ENCODE data around the gene NLRP6. TPM values are rescaled to one million over a fixed set of nuclear protein-coding genes. Genes with fewer than 3 reads are reported as not detected.
A peak's percentile ranks its signal among the peaks of the same experiment; 100 is the strongest.

Gene NLRP6
- total RNA-seq, 6 experiments from 2014 or later = not detected

DNA sequence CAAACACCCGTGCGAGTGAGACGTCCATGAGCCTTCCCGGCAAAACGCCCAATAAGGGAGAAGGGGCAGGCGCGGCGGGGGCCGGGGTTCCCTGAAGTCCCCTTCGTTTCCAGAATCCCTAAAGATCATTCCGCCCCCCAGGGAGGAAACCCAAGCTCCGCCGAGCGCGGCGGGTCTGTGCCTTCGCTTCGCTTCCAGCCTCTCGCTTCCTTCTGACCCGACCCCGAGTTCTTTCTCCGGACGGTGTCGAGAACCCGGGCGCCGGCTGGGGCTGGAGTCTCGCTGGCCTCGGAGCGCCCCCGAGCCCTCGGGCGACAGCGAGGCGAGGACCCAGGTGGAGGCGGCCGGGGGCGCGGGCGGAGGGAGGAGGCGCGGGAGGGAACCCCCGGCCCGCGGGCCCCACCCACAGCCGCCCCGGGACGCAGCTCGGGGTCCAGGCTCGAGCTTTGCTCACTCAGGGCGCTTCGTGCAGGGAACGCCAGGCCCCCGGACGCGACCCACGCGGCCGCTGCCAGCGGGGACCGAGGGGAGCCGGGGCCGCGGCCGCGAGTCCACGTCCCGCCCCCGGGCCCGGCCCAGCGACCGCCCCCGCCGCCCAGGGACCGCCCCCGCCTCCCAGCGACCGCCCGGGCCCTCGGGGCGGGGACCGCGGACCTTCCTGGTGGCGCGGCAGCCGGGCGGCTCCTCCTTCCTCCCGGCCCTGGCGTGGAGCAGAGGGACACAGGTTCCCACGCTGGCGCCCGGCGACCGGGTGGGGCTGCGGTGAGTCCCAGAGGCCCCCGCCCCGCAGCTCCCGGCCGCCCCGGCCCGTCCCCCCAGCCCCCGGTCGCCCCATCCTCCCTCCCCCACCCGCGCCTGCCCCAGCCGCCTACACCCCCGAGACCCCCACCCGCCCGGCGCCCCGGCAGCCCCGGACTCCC, 10.5 kb downstream of the NLRP6 start, which contains the start of gene PGGHG:
PGGHG (plus strand) TSS at position 649 of the 920 bp plus-strand sequence. CDS start 691 bp downstream, outside the sequence.
- no peak within 1 kb of the TSS for H3K27ac Mint-ChIP-seq
- no peak for DNase-seq
- peak within 1 kb of the TSS; percentile 66 for H3K4me3 Mint-ChIP-seq
- H3K36me3 Mint-ChIP-seq (ENCODE audit: low read depth) = no peaks in the 10 kb centered on the region
- no peaks in the 10 kb centered on the region for H3K9me3 Mint-ChIP-seq
- H3K27me3 Mint-ChIP-seq (ENCODE audit: insufficient read depth) = peaks cover 4% of the 10 kb centered on the region; the same call in 1 of the 2 replicates
- H3K4me1 Mint-ChIP-seq (ENCODE audit: low read depth) = no peaks in the 10 kb centered on the region
- TF ChIP-seq, protein P1, sequence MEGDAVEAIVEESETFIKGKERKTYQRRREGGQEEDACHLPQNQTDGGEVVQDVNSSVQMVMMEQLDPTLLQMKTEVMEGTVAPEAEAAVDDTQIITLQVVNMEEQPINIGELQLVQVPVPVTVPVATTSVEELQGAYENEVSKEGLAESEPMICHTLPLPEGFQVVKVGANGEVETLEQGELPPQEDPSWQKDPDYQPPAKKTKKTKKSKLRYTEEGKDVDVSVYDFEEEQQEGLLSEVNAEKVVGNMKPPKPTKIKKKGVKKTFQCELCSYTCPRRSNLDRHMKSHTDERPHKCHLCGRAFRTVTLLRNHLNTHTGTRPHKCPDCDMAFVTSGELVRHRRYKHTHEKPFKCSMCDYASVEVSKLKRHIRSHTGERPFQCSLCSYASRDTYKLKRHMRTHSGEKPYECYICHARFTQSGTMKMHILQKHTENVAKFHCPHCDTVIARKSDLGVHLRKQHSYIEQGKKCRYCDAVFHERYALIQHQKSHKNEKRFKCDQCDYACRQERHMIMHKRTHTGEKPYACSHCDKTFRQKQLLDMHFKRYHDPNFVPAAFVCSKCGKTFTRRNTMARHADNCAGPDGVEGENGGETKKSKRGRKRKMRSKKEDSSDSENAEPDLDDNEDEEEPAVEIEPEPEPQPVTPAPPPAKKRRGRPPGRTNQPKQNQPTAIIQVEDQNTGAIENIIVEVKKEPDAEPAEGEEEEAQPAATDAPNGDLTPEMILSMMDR (IDR thresholded peaks at IDR 0.05) = no peak

DNA sequence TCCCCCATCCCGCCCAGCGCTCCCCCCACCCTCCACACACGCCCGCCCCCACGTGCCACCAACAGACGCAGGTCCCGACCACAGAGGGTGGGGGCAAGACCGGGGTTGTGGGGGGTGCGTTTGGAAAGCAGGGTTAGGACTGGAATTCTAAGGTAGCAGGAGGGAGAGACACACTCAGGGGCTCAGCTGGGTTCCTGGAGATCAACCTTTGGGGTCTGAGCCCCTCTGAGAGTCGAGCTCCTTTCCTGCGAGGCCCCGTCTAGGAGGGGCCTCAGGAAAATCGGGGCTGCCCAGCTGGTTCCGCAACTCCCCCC, 11.1 kb downstream of the NLRP6 start:
- Mint-ChIP-seq H3K27ac (no peak overlapping the region), H3K27me3 (ENCODE audit: insufficient read depth) (peaks cover 4% of the 10 kb centered on the region; the same call in 1 of the 2 replicates), H3K9me3 (no peaks in the 10 kb centered on the region), H3K36me3 (ENCODE audit: low read depth) (no peaks in the 10 kb centered on the region), H3K4me3 (peak overlapping the region; percentile 47; the same call in 1 of the 2 replicates), H3K4me1 (ENCODE audit: low read depth) (no peaks in the 10 kb centered on the region)
- no peak for DNase-seq
- TF ChIP-seq, protein P1 (IDR thresholded peaks at IDR 0.05) = no peak

DNA sequence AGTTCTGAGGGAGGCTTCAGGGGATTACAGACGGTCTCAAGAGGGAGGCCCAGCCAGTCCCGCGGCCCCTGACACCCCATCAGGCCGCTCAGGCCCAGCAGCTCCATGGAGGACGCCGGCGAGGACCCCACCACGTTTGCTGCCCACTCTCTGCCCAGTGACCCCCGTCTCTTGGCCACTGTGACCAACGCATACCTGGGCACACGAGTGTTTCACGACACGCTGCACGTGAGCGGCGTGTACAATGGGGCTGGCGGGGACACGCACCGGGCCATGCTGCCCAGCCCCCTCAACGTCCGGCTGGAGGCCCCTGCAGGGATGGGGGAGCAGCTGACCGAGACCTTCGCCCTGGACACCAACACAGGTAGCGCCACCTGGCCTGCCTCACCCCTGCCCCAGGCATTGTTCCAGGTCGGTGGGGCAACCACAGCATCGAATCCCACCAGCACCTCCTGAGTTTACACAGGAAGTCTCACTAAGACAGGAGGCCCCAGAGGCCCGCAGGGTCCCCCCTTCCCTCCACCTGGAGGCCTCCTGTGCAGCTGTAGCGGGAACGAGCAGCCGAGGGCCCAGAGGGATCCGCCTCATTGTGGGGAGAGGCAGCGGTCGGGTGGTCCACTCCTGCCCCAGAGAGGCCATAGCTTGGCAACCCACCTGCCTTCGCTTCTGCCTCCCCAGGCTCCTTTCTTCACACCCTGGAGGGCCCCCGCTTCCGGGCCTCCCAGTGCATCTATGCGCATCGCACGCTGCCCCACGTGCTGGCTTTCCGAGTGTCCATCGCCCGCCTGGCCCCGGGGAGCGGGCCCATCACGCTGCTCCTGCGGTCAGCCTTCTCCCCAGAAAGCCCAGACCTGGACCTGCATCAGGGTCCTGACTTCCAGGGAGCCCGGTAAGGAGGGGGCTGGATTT, 11.8 kb downstream of the NLRP6 start:
- Mint-ChIP-seq H3K4me3 (no peak overlapping the region), H3K9me3 (no peaks in the 10 kb centered on the region), H3K36me3 (ENCODE audit: low read depth) (no peaks in the 10 kb centered on the region), H3K4me1 (ENCODE audit: low read depth) (no peaks in the 10 kb centered on the region), H3K27me3 (ENCODE audit: insufficient read depth) (peaks cover 4% of the 10 kb centered on the region; the same call in 1 of the 2 replicates), H3K27ac (no peak overlapping the region)
- DNase-seq = no peak
- TF ChIP-seq, protein P1 (IDR thresholded peaks at IDR 0.05) = no peak

DNA sequence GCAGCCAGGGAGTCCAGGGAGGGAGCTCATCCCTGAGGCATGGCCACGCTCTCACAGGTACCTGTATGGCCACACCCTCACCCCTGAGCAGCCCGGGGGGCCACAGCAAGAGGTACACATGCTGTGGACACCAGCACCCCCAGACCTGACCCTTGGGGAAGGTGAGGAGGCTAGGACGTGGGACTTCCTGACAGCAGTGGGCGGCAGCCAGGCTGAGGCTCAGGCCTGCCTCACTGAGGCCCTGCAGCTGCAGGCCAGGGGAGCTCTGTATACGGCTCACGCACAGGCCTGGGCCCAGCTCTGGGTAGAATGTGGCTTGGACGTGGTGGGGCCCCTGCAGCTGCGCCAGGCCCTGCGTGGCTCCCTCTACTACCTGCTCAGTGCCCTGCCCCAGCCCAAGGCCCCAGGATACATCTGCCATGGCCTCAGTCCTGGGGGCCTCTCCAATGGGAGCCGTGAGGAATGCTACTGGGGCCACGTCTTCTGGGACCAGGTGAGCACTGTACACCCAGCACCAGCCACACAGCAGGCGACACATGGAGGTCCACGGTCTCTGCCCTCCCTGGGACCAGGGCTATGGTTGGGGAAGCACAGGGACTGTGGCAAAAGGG, 12.5 kb downstream of the NLRP6 start:
- H3K4me3 Mint-ChIP-seq = no peak overlapping the region
- TF ChIP-seq, protein P1 (IDR thresholded peaks at IDR 0.05) = no peak
- H3K27ac Mint-ChIP-seq = no peak overlapping the region
- no peak for DNase-seq
- H3K4me1 Mint-ChIP-seq (ENCODE audit: low read depth) = no peaks in the 10 kb centered on the region
- no peaks in the 10 kb centered on the region for H3K9me3 Mint-ChIP-seq
- peaks cover 4% of the 10 kb centered on the region; the same call in 1 of the 2 replicates for H3K27me3 Mint-ChIP-seq (ENCODE audit: insufficient read depth)
- H3K36me3 Mint-ChIP-seq (ENCODE audit: low read depth) = no peaks in the 10 kb centered on the region

Data from HFFc6 (cell line).